Breast epithelium (tissue), 4 donors: ENCODE measurements around the gene NXT1. TPM values are rescaled to one million over a fixed set of nuclear protein-coding genes. Genes with fewer than 3 reads are reported as not detected.

Experiments used
- DNase-seq, 2 donors: peaks; one replicate each; pipeline ENCODE4 v3.0.0-alpha.2; 2019; ENCODE audit warnings: low spot score in 2 of 2
- H3K27ac ChIP-seq, 2 donors: fragments of 200-600 bp; sonication (generic) in 1 of 2; one replicate each; pipeline ENCODE4 v1.5.1; 2016 to 2019; ENCODE audit warnings: mild to moderate bottlenecking in 1 of 2
- H3K27me3 ChIP-seq, 2 donors: fragments of 200-600 bp; sonication (generic) in 1 of 2; one replicate each; pipeline versions ENCODE4 v1.5.1 to v1.6.0; 2017 to 2019; ENCODE audit warnings: control low read depth in 1 of 2, mild to moderate bottlenecking in 1 of 2
- H3K36me3 ChIP-seq: fragments of 200-600 bp; one replicate; pipeline ENCODE4 v1.5.1; 2019
- H3K4me1 ChIP-seq, 2 donors: fragments of 200-600 bp; sonication (generic); one replicate each; pipeline ENCODE4 v1.5.1; 2016 to 2019; ENCODE audit warnings: control low read depth in 1 of 2
- H3K4me3 ChIP-seq, 3 donors: fragments of 200-600 bp; sonication (generic); 1 replicate in 2 of 3; 2 replicates in 1 of 3; pipeline ENCODE4 v1.5.1; 2016 to 2019; ENCODE audit warnings: mild to moderate bottlenecking in 3 of 3, moderate library complexity in 2 of 3
- H3K9me3 ChIP-seq, 2 donors: fragments of 200-600 bp; sonication (generic) in 1 of 2; one replicate each; pipeline ENCODE4 v1.5.1; 2016 to 2019; ENCODE audit warnings: control low read depth in 1 of 2
- CTCF ChIP-seq, 3 donors: fragments of 450-650 bp; IDR thresholded peaks; one replicate each; pipeline ENCODE4 v1.5.1; 2016 to 2017; ENCODE audit warnings: antibody characterized with exemption in 3 of 3, mild to moderate bottlenecking in 3 of 3, moderate library complexity in 3 of 3
- POLR2A ChIP-seq: fragments of 450-650 bp; IDR thresholded peaks from one replicate; pipeline ENCODE4 v1.6.1; 2016; ENCODE audit warnings: antibody characterized with exemption, mild to moderate bottlenecking, moderate library complexity
- POLR2AphosphoS5 ChIP-seq, 3 donors: sonication (generic); formaldehyde crosslinking; IDR thresholded peaks; one replicate each; pipeline ENCODE4 v1.6.1; 2017; ENCODE audit warnings: antibody characterized with exemption in 3 of 3
- intact Hi-C: fragments of 100-400 bp; cut with DNase I; formaldehyde crosslinking; loops from one replicate; pipeline ENCODE4 v1.15.1; 2023; ENCODE audit warnings: low total_unique reads
- total RNA-seq, 3 donors: library from RNA; depleted of rRNA; stranded (reverse); fragments of >200 nt; gene quantifications; one replicate each; pipeline ENCODE4 v1.1.0, GENCODE V29; 2016

The NXT1 gene
- total RNA-seq, 3 donors from 2014 or later: 25.9 to 42.9 (median 33.2) TPM

- Histone ChIP-seq H3K4me3 (no peak overlapping the region), H3K27ac (no peak overlapping the region), H3K36me3 (no peaks in the 10 kb centered on the region), H3K27me3 (no peaks in the 10 kb centered on the region), H3K9me3 (peaks cover 0 to 7% of the 10 kb centered on the region in 2 donors), H3K4me1 (no peaks in the 10 kb centered on the region)
- intact Hi-C loops: no loop called here
- no peak for TF ChIP-seq POLR2A
- TF ChIP-seq POLR2AphosphoS5 (IDR thresholded peaks at IDR 0.05): no peak
- no peak for TF ChIP-seq CTCF (IDR thresholded peaks at IDR 0.05)
- no peak for DNase-seq
These were observed 25.5 kb upstream of the NXT1 start for GRCh38 chr20:23325107-23325506.

GRCh38 chr20:23326774-23327173 is 23.8 kb upstream of the NXT1 start:
- H3K4me3 ChIP-seq: no peak overlapping the region
- no peak overlapping the region for H3K27ac ChIP-seq
- intact Hi-C loops: no loop called here
- H3K27me3 ChIP-seq: no peaks in the 10 kb centered on the region
- TF ChIP-seq POLR2A (no peak), CTCF (IDR thresholded peaks at IDR 0.05) (no peak), POLR2AphosphoS5 (IDR thresholded peaks at IDR 0.05) (no peak)
- peak in 1 of 2 donors; percentile 39 for DNase-seq
- H3K9me3 ChIP-seq: no peaks in the 10 kb centered on the region
- no peaks in the 10 kb centered on the region for H3K4me1 ChIP-seq
- H3K36me3 ChIP-seq: no peaks in the 10 kb centered on the region

GRCh38 chr20:23327617-23328333 is 22.8 kb upstream of the NXT1 start:
- Histone ChIP-seq H3K27me3 (no peaks in the 10 kb centered on the region), H3K4me3 (no peak overlapping the region), H3K36me3 (no peaks in the 10 kb centered on the region), H3K27ac (no peak overlapping the region), H3K9me3 (no peaks in the 10 kb centered on the region), H3K4me1 (no peaks in the 10 kb centered on the region)
- intact Hi-C loops: no loop called here
- DNase-seq: peak in 1 of 2 donors; percentile 28
- no peak for TF ChIP-seq POLR2A
- TF ChIP-seq CTCF (IDR thresholded peaks at IDR 0.05): no peak
- TF ChIP-seq POLR2AphosphoS5 (IDR thresholded peaks at IDR 0.05): no peak

- Histone ChIP-seq H3K27ac (peak overlapping the region in 1 of 2 donors; percentile 12), H3K4me3 (no peak overlapping the region), H3K27me3 (no peaks in the 10 kb centered on the region), H3K9me3 (no peaks in the 10 kb centered on the region), H3K4me1 (no peaks in the 10 kb centered on the region), H3K36me3 (no peaks in the 10 kb centered on the region)
- intact Hi-C loops: no loop called here
- TF ChIP-seq POLR2A (no peak), POLR2AphosphoS5 (IDR thresholded peaks at IDR 0.05) (no peak), CTCF (IDR thresholded peaks at IDR 0.05) (no peak)
- no peak for DNase-seq
These were observed 18.9 kb upstream of the NXT1 start for GRCh38 chr20:23331450-23332350.

- no peak for DNase-seq
- Histone ChIP-seq H3K27me3 (no peaks in the 10 kb centered on the region), H3K4me3 (no peak overlapping the region), H3K36me3 (no peaks in the 10 kb centered on the region), H3K4me1 (no peaks in the 10 kb centered on the region), H3K27ac (no peak overlapping the region), H3K9me3 (no peaks in the 10 kb centered on the region)
- intact Hi-C loops: no loop called here
- no peak for TF ChIP-seq POLR2AphosphoS5 (IDR thresholded peaks at IDR 0.05)
- TF ChIP-seq CTCF (IDR thresholded peaks at IDR 0.05): no peak
- no peak for TF ChIP-seq POLR2A
These were observed 18.1 kb upstream of the NXT1 start for GRCh38 chr20:23332467-23332866.
